ENCODE results near the gene CT47C1. TPM values are rescaled to one million over a fixed set of nuclear protein-coding genes. Genes with fewer than 3 reads are reported as not detected.

The CT47C1 gene
- total and polyA plus RNA-seq, 2 of the 8 experiments (the other 6 are each of a cell fraction or from before 2014, with no cell fraction given) = not detected

DNA sequence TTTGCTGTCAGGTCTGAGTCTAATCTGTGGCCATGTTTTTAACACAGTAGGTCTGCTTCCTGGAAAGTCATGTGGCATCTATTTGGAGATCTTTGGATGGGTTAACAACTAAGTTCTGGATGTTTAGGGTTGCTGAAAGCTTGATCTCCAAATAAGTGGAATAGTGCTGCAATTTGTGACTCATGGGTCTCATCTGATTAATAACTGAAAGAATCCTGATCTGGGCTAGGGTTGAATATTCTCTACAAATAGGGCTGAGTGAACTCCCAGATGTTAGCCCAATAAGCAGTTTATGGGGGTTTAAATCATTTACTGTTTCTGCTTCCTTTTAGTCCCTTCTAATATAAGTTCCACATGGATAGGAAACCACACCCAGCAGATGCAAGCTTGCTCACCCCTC is 23.1 kb downstream of the CT47C1 start:
- Histone ChIP-seq H3K36me3 (ENCODE audit: control insufficient read depth in 2 of 4, insufficient read depth in 4 of 4, low read length in 3 of 4) (no peaks in the 10 kb centered on the region), H3K9ac (replicated peaks in 1 of 4; ENCODE audit: extremely low read depth in 1 of 4, low read depth in 3 of 4, low read length in 3 of 4) (no peak overlapping the region), H4K5ac (ENCODE audit: insufficient read length, low read depth, low read length) (no peak overlapping the region), H3K56ac (replicated peaks; ENCODE audit: insufficient read length, low read depth, low read length) (no peak overlapping the region), H3K4me1 (replicated peaks in 1 of 4; ENCODE audit: control insufficient read depth in 3 of 4, insufficient read depth in 4 of 4, low read length in 3 of 4) (no peaks in the 10 kb centered on the region), H3K27ac (ENCODE audit: low read depth, low read length) (no peak overlapping the region), H2AFZ (ENCODE audit: low read length) (no peak overlapping the region), H3K4ac (replicated peaks; ENCODE audit: insufficient read length, low read depth, low read length) (no peak overlapping the region), H3K23ac (ENCODE audit: insufficient read length) (no peak overlapping the region), H3K14ac (ENCODE audit: insufficient read length) (no peak overlapping the region), H2AK5ac (ENCODE audit: low read depth, low read length) (no peak overlapping the region), H3K9me3 (ENCODE audit: insufficient read depth in 2 of 2, low read depth in 1 of 2, low read length in 1 of 2) (no peaks in the 10 kb centered on the region), H4K91ac (replicated peaks; ENCODE audit: insufficient read length, low read length) (no peak overlapping the region), H2BK12ac (ENCODE audit: low read depth, low read length) (no peak overlapping the region), H3K79me1 (ENCODE audit: low read depth, low read length) (no peaks in the 10 kb centered on the region), H3K23me2 (ENCODE audit: low read depth, low read length) (no peaks in the 10 kb centered on the region), H4K8ac (ENCODE audit: extremely low read depth, insufficient read depth, low read length) (no peak overlapping the region), H2BK20ac (ENCODE audit: low read length) (no peak overlapping the region), H3K27me3 (replicated peaks in 1 of 4; ENCODE audit: control insufficient read depth in 3 of 4, extremely low read depth in 1 of 4, insufficient read depth in 3 of 4, low read length in 3 of 4) (no peaks in the 10 kb centered on the region), H2BK5ac (ENCODE audit: low read depth, low read length) (no peak overlapping the region), H2BK15ac (ENCODE audit: low read length) (no peak overlapping the region), H3K4me3 (ENCODE audit: extremely low read depth in 1 of 4, insufficient read depth in 2 of 4, low read depth in 3 of 4, low read length in 4 of 4) (no peak overlapping the region), H3K4me2 (ENCODE audit: insufficient read depth in 1 of 2, low read depth in 2 of 2, low read length in 2 of 2) (no peak overlapping the region), H2BK120ac (replicated peaks; ENCODE audit: low read depth, low read length) (no peak overlapping the region), H3K79me2 (ENCODE audit: control insufficient read depth in 1 of 2, insufficient read depth in 2 of 2, low read length in 2 of 2) (no peaks in the 10 kb centered on the region), H3K18ac (ENCODE audit: extremely low read depth, low read length) (no peak overlapping the region), H4K20me1 (replicated peaks in 1 of 2; ENCODE audit: control insufficient read depth in 1 of 2, insufficient read depth in 2 of 2, low read length in 2 of 2) (no peaks in the 10 kb centered on the region)
- FAIRE-seq = no peak
- ChIA-PET POLR2A (ENCODE audit: partially characterized antibody) (no interaction called here), CTCF (ENCODE audit: partially characterized antibody) (no interaction called here)
- no peak for DNase-seq (ENCODE audit: low read depth in 1 of 2, low spot score in 2 of 2)
- TF ChIP-seq HDAC2 (IDR thresholded peaks at IDR 0.05; ENCODE audit: borderline replicate concordance in 1 of 2, low read depth in 2 of 2, low read length in 2 of 2) (no peak), SRF (IDR thresholded peaks at IDR 0.05; ENCODE audit: low read depth, low read length) (no peak), TAF7 (optimal IDR thresholded peaks at IDR 0.05; ENCODE audit: borderline replicate concordance, low read depth, low read length) (no peak), ZNF274 (IDR thresholded peaks at IDR 0.05; ENCODE audit: borderline replicate concordance, extremely low read depth, low read length) (no peak), BRCA1 (IDR thresholded peaks at IDR 0.05; ENCODE audit: low read depth, low read length) (no peak), TBP (IDR thresholded peaks at IDR 0.05; ENCODE audit: low read depth, low read length) (no peak), SAP30 (IDR thresholded peaks at IDR 0.05; ENCODE audit: insufficient read depth, insufficient replicate concordance, low read length) (no peak), PHF8 (conservative IDR thresholded peaks at IDR 0.05; ENCODE audit: low read depth, low read length) (no peak), FOSL1 (IDR thresholded peaks at IDR 0.05; ENCODE audit: insufficient read depth, low read depth, low read length) (no peak), NANOG (IDR thresholded peaks at IDR 0.05; ENCODE audit: insufficient read depth, low read depth, low read length, poor library complexity, severe bottlenecking) (no peak)
- TF ChIP-seq, protein P1, sequence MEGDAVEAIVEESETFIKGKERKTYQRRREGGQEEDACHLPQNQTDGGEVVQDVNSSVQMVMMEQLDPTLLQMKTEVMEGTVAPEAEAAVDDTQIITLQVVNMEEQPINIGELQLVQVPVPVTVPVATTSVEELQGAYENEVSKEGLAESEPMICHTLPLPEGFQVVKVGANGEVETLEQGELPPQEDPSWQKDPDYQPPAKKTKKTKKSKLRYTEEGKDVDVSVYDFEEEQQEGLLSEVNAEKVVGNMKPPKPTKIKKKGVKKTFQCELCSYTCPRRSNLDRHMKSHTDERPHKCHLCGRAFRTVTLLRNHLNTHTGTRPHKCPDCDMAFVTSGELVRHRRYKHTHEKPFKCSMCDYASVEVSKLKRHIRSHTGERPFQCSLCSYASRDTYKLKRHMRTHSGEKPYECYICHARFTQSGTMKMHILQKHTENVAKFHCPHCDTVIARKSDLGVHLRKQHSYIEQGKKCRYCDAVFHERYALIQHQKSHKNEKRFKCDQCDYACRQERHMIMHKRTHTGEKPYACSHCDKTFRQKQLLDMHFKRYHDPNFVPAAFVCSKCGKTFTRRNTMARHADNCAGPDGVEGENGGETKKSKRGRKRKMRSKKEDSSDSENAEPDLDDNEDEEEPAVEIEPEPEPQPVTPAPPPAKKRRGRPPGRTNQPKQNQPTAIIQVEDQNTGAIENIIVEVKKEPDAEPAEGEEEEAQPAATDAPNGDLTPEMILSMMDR (IDR thresholded peaks at IDR 0.05; ENCODE audit: control extremely low read depth in 1 of 3, insufficient read depth in 1 of 3, low read depth in 1 of 3, low read length in 3 of 3) = no peak
- TF ChIP-seq, protein P2, sequence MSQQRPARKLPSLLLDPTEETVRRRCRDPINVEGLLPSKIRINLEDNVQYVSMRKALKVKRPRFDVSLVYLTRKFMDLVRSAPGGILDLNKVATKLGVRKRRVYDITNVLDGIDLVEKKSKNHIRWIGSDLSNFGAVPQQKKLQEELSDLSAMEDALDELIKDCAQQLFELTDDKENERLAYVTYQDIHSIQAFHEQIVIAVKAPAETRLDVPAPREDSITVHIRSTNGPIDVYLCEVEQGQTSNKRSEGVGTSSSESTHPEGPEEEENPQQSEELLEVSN (IDR thresholded peaks at IDR 0.05) = no peak
